Measurements from ENCODE around the gene KCND2.

GRCh38 chr7:120675076-120675475 is 402.1 kb downstream of the KCND2 start:
- no peak for TF ChIP-seq POLR2A (IDR thresholded peaks at IDR 0.05; ENCODE audit: low read length)
- no peak for TF ChIP-seq GATA1 (IDR thresholded peaks at IDR 0.05; ENCODE audit: low read depth, low read length)

All from erythroblast (primary cell).